ENCODE data around the gene SHISA9. TPM values are rescaled to one million over a fixed set of nuclear protein-coding genes. Genes with fewer than 3 reads are reported as not detected.

Gene SHISA9
- total RNA-seq, 4 donors from 2014 or later = 3.6 to 10.8 (median 4.6) TPM

- Histone ChIP-seq H3K4me1 (no peaks in the 10 kb centered on the region), H3K36me3 (no peaks in the 10 kb centered on the region), H3K4me3 (no peak overlapping the region), H3K27me3 (peaks cover 0 to 12% (median 0%) of the 10 kb centered on the region in 4 donors), H3K9me3 (peaks cover 0 to 7% (median 3%) of the 10 kb centered on the region in 4 donors), H3K27ac (replicated peaks in 1 of 4) (no peak overlapping the region)
- intact Hi-C loops (cut with DNase I) = no loop called here
- WGBS = 73% methylated on average over 3 of the region's 3 CpGs
- TF ChIP-seq POLR2A (IDR thresholded peaks at IDR 0.05; ENCODE audit: low read depth) (no peak), EP300 (IDR thresholded peaks at IDR 0.05) (no peak), POLR2AphosphoS5 (IDR thresholded peaks at IDR 0.05) (no peak)
- TF ChIP-seq, protein P1, sequence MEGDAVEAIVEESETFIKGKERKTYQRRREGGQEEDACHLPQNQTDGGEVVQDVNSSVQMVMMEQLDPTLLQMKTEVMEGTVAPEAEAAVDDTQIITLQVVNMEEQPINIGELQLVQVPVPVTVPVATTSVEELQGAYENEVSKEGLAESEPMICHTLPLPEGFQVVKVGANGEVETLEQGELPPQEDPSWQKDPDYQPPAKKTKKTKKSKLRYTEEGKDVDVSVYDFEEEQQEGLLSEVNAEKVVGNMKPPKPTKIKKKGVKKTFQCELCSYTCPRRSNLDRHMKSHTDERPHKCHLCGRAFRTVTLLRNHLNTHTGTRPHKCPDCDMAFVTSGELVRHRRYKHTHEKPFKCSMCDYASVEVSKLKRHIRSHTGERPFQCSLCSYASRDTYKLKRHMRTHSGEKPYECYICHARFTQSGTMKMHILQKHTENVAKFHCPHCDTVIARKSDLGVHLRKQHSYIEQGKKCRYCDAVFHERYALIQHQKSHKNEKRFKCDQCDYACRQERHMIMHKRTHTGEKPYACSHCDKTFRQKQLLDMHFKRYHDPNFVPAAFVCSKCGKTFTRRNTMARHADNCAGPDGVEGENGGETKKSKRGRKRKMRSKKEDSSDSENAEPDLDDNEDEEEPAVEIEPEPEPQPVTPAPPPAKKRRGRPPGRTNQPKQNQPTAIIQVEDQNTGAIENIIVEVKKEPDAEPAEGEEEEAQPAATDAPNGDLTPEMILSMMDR (IDR thresholded peaks at IDR 0.05) = no peak
- no peak for DNase-seq (ENCODE audit: extremely low spot score)
Measured at GRCh38 chr16:12866981-12867551, 34.3 kb upstream of the SHISA9 start.

GRCh38 chr16:12868169-12868568 lies 33.2 kb upstream of the SHISA9 start:
- intact Hi-C loops (cut with DNase I) = no loop called here
- WGBS = 80% methylated on average over 2 of the region's 3 CpGs
- H3K27me3 ChIP-seq = peaks cover 0 to 7% (median 0%) of the 10 kb centered on the region in 4 donors
- H3K9me3 ChIP-seq = peaks cover 0 to 7% (median 3%) of the 10 kb centered on the region in 4 donors
- H3K4me3 ChIP-seq = no peak overlapping the region
- H3K4me1 ChIP-seq = no peaks in the 10 kb centered on the region
- no peaks in the 10 kb centered on the region for H3K36me3 ChIP-seq
- no peak overlapping the region for H3K27ac ChIP-seq (replicated peaks in 1 of 4)
- no peak for DNase-seq (ENCODE audit: extremely low spot score)
- no peak for TF ChIP-seq POLR2A (IDR thresholded peaks at IDR 0.05; ENCODE audit: low read depth)
- TF ChIP-seq, protein P1 (IDR thresholded peaks at IDR 0.05) = no peak
- no peak for TF ChIP-seq EP300 (IDR thresholded peaks at IDR 0.05)
- no peak for TF ChIP-seq POLR2AphosphoS5 (IDR thresholded peaks at IDR 0.05)

DNA sequence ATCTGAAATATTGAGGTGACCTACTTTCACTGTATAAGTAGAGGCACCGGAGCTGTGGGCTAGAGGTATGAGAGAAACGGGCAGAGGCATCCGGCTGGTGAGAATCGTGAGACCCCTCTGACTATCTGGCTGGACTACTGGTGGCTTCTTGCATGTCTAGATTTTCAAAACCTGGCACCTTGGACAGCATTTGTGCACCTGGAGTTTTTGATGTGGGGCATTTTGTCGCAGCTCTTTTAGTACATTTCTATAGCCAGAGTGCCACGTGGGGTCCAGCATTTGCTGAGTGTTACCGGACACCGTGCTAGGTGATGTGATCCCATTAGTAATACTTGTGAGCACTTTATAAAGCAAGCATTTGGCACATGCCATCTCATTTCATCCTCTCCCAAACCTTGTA lies 32.6 kb upstream of the SHISA9 start:
- H3K36me3 ChIP-seq = no peaks in the 10 kb centered on the region
- DNase-seq (ENCODE audit: extremely low spot score) = no peak
- H3K4me3 ChIP-seq = no peak overlapping the region
- peaks cover 0 to 7% (median 3%) of the 10 kb centered on the region in 4 donors for H3K9me3 ChIP-seq
- TF ChIP-seq EP300 (IDR thresholded peaks at IDR 0.05) (no peak), POLR2A (IDR thresholded peaks at IDR 0.05; ENCODE audit: low read depth) (no peak), POLR2AphosphoS5 (IDR thresholded peaks at IDR 0.05) (no peak)
- TF ChIP-seq, protein P1 (IDR thresholded peaks at IDR 0.05) = no peak
- WGBS = 90% methylated on average over 8 of the region's 8 CpGs
- no peak overlapping the region for H3K27ac ChIP-seq (replicated peaks in 1 of 4)
- no peaks in the 10 kb centered on the region for H3K4me1 ChIP-seq
- peaks cover 0 to 7% (median 0%) of the 10 kb centered on the region in 4 donors for H3K27me3 ChIP-seq
- intact Hi-C loops (cut with DNase I) = no loop called here

DNA sequence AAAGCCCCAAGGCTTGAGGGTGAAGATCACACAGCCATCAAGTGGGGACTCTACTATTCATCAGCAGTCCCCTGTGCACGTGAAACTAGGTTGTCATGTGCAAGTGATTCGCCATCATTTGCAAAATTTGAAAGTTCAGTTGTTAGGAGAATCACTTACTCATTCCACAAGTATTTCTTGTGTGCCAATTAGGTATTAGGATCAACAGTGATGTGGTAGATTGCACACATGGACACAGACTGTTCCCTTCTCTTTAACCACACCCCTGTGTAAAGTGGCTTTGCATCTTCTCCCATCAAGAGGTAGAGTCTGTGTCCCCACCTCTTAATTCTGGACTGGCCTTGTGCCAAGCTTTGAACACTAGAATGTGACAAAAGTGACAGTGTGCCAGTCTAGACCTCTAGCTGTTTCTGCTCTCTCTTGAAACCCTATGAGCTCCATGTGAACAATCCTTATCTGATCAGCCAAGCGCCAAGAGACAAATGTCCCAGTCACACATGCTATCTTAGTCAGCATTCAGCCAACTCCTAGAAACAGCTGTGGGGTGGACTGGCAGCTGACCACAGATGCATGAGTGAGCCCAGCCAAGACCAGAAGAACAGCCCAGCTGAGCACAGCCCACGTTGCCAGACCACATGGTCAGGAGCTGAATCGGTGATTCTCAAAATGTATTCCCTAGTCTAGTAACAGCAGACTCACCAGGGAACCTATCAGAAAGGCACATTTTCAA lies 31.5 kb upstream of the SHISA9 start:
- intact Hi-C loops (cut with DNase I) = no loop called here
- no peak for DNase-seq (ENCODE audit: extremely low spot score)

More for the DNA sequence above, 31.5 kb upstream of the SHISA9 start:
- H3K4me1 ChIP-seq = no peaks in the 10 kb centered on the region
- peaks cover 0 to 7% (median 0%) of the 10 kb centered on the region in 4 donors for H3K27me3 ChIP-seq
- WGBS = 80% methylated on average over 4 of the region's 5 CpGs
- peaks cover 0 to 7% (median 3%) of the 10 kb centered on the region in 4 donors for H3K9me3 ChIP-seq
- no peak overlapping the region for H3K27ac ChIP-seq (replicated peaks in 1 of 4)
- H3K36me3 ChIP-seq = no peaks in the 10 kb centered on the region
- TF ChIP-seq, protein P1 (IDR thresholded peaks at IDR 0.05) = no peak
- TF ChIP-seq POLR2AphosphoS5 (IDR thresholded peaks at IDR 0.05) = no peak
- TF ChIP-seq POLR2A (IDR thresholded peaks at IDR 0.05; ENCODE audit: low read depth) = no peak
- TF ChIP-seq EP300 (IDR thresholded peaks at IDR 0.05) = no peak
- H3K4me3 ChIP-seq = no peak overlapping the region

Measured in esophagus muscularis mucosa (tissue), 4 donors.